HL-60 (cell line): ENCODE results near the gene WT1.
A peak's percentile ranks its signal among the peaks of the same experiment; 100 is the strongest.

Source experiments
- DNase-seq, 2 experiments: peaks; one replicate each; pipeline ENCODE4 v3.0.0-alpha.2; 2010 to 2020; ENCODE audit warnings: low read depth in 1 of 2, low spot score in 1 of 2
- H3K27ac ChIP-seq: fragments of 250-450 bp; sonication (Bioruptor Pico); replicated peaks from 2 replicates; pipeline ENCODE4 v1.5.1; 2020; ENCODE audit warnings: mild to moderate bottlenecking, moderate library complexity
- H3K27me3 ChIP-seq: fragments of 250-450 bp; sonication (Bioruptor Pico); 2 replicates; pipeline ENCODE4 v1.5.1; 2021; ENCODE audit warnings: mild to moderate bottlenecking, moderate library complexity; ENCODE audit not compliant: insufficient read depth, poor library complexity, severe bottlenecking
- H3K4me3 ChIP-seq: replicated peaks from 2 replicates; pipeline ENCODE4 v1.5.1; 2011; ENCODE audit warnings: mild to moderate bottlenecking, control low read depth, low read length; ENCODE audit not compliant: insufficient read depth
- GABPA ChIP-seq: IDR thresholded peaks from 2 replicates; pipeline ENCODE4 v1.6.1; 2012; ENCODE audit warnings: low read depth
- POLR2AphosphoS5 ChIP-seq: IDR thresholded peaks from 2 replicates; pipeline ENCODE4 v1.6.1; 2012; ENCODE audit warnings: low read depth
- SPI1 ChIP-seq: IDR thresholded peaks from 2 replicates; pipeline ENCODE4 v1.6.1; 2012; ENCODE audit warnings: low read depth, mild to moderate bottlenecking, borderline replicate concordance
- TF ChIP-seq, protein P1 (sequence below): IDR thresholded peaks from one replicate; pipeline ENCODE4 v1.5.1; 2011; ENCODE audit warnings: low read length, control low read depth, inconsistent platforms; ENCODE audit not compliant: insufficient read depth
- TF ChIP-seq, protein P2 (sequence below): IDR thresholded peaks from 2 replicates; pipeline ENCODE4 v1.6.1; 2012; ENCODE audit warnings: low read depth; ENCODE audit not compliant: insufficient replicate concordance

Gene WT1

DNA sequence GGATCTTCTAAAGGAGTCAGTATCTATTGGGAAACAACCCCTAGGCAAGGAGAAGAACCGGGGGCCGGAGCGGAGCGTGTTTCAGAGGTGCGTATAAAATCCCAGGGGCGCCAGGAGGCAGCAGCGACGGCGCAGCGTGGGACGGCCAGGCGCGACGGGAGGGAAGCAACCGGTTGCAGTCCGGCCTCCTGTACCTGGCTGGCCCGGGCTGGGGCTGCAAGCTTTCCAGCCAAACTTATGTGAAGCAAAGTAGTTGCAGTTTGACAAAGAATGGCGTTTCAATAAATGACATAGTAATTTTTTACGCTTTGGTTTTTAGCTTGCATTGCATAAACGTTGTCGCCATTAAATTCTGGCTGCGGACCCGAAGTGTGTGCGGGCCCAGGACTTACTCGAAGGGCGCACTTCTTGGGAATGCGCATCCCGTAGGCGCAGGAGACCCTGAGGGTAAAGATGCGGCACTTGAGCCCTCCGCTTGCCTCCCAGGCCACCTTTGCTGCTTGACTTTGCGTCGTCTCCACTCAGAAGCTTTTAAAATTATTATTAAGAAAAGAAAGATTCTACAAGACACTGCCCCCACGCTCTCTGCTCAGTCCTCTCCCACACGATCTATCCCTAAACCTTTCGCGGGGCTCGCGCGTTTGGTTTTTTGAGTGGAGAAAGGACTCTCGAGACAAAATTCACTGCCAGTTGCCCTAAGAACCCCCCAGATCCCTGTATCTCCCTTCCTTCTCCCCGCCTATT is 1.6 kb upstream of the WT1 start:
- peak overlapping the region; percentile 93; the same call in 1 of the 2 replicates for H3K27ac ChIP-seq
- H3K27me3 ChIP-seq = no peaks in the 10 kb centered on the region
- TF ChIP-seq SPI1 = no peak
- TF ChIP-seq, protein P1, sequence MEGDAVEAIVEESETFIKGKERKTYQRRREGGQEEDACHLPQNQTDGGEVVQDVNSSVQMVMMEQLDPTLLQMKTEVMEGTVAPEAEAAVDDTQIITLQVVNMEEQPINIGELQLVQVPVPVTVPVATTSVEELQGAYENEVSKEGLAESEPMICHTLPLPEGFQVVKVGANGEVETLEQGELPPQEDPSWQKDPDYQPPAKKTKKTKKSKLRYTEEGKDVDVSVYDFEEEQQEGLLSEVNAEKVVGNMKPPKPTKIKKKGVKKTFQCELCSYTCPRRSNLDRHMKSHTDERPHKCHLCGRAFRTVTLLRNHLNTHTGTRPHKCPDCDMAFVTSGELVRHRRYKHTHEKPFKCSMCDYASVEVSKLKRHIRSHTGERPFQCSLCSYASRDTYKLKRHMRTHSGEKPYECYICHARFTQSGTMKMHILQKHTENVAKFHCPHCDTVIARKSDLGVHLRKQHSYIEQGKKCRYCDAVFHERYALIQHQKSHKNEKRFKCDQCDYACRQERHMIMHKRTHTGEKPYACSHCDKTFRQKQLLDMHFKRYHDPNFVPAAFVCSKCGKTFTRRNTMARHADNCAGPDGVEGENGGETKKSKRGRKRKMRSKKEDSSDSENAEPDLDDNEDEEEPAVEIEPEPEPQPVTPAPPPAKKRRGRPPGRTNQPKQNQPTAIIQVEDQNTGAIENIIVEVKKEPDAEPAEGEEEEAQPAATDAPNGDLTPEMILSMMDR = no peak
- TF ChIP-seq POLR2AphosphoS5 = no peak
- TF ChIP-seq, protein P2, sequence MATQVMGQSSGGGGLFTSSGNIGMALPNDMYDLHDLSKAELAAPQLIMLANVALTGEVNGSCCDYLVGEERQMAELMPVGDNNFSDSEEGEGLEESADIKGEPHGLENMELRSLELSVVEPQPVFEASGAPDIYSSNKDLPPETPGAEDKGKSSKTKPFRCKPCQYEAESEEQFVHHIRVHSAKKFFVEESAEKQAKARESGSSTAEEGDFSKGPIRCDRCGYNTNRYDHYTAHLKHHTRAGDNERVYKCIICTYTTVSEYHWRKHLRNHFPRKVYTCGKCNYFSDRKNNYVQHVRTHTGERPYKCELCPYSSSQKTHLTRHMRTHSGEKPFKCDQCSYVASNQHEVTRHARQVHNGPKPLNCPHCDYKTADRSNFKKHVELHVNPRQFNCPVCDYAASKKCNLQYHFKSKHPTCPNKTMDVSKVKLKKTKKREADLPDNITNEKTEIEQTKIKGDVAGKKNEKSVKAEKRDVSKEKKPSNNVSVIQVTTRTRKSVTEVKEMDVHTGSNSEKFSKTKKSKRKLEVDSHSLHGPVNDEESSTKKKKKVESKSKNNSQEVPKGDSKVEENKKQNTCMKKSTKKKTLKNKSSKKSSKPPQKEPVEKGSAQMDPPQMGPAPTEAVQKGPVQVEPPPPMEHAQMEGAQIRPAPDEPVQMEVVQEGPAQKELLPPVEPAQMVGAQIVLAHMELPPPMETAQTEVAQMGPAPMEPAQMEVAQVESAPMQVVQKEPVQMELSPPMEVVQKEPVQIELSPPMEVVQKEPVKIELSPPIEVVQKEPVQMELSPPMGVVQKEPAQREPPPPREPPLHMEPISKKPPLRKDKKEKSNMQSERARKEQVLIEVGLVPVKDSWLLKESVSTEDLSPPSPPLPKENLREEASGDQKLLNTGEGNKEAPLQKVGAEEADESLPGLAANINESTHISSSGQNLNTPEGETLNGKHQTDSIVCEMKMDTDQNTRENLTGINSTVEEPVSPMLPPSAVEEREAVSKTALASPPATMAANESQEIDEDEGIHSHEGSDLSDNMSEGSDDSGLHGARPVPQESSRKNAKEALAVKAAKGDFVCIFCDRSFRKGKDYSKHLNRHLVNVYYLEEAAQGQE = no peak
- TF ChIP-seq GABPA = no peak
- peak overlapping the region; percentile 40 for H3K4me3 ChIP-seq
- no peak for DNase-seq

DNA sequence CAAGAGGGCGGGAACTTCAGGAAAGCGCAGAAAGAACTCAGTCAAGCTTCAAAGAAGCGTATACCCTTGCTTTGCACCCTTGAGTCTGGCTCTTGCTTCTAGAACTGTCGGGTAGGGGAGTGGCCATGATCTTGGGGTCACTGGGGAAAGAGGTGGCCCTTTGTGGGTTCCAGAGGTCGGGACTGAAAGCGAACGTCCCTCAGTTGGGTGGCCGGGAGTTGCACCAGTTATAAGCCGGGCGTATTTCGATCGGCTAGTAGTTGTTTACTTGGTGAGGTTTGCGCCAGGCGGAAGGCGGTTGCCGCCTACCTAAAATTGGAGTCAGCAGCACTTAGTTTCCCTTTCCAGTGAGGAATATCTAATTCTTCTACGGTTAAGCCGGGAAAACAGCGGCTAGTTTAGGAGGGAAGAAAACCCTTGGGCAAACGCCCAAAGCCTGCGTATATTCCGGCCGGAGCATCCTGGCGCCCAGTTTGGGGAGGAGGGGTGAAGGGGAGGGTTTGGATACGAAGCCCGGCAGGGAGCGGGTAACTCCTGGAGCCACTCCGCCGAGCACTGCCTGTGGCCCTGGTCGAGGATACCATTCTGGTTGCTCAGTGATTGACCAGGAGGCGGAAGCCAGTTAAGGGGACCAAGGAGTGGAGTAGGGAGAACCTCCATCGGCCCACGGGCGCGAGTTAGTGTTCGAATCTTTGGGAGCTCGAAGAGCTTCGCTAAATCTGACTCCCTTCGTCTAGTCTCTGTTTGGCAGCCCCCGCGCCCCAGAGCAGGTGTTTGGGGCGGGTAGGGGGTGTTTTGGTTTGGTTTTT is 807 bp upstream of the WT1 start:
- Histone ChIP-seq H3K27me3 (no peaks in the 10 kb centered on the region), H3K4me3 (peak overlapping the region; percentile 40), H3K27ac (peak overlapping the region; percentile 93)
- TF ChIP-seq POLR2AphosphoS5 (peak; percentile 27; the same call in 1 of the 2 replicates), SPI1 (no peak)
- TF ChIP-seq, protein P1 = no peak
- peak in 1 of 2 experiments; percentile 28 for DNase-seq

DNA sequence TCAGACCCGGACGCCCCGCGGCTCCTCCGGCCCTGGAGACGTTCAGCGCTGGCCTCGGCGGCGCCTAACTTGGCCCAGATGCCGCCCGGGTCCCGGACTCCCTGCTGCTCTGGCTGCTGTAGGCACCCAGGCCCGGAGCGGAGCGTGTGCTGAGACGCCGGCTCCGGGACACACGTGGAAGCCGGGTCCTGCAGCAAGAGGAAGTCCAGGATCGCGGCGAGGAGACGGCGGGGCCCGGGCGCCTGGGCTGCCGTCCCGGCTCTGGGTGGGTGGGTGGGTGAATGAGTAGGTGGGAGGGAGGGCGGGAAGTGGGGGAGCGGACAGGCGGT is 223 bp downstream of the WT1 start:
- peak overlapping the region; percentile 40 for H3K4me3 ChIP-seq
- peak; percentile 52 to 58 for DNase-seq
- TF ChIP-seq SPI1 = peak; percentile 77
- TF ChIP-seq, protein P2 = no peak
- no peak for TF ChIP-seq GABPA
- TF ChIP-seq, protein P1 = no peak
- TF ChIP-seq POLR2AphosphoS5 = no peak
- peak overlapping the region; percentile 93 for H3K27ac ChIP-seq
- no peaks in the 10 kb centered on the region for H3K27me3 ChIP-seq
